Esophagus squamous epithelium (tissue), 5 donors: Measurements from ENCODE around the gene NCAPD2. TPM values are rescaled to one million over a fixed set of nuclear protein-coding genes. Genes with fewer than 3 reads are reported as not detected.

Source experiments
- DNase-seq: peaks from one replicate; lab custom pipeline; 2025; lab: John Stamatoyannopoulos, UW
- H3K27ac ChIP-seq, 4 donors: fragments of 200-600 bp; sonication (generic); one replicate each; pipeline ENCODE4 v1.5.1; 2016 to 2019; ENCODE audit warnings: mild to moderate bottlenecking in 1 of 4
- H3K27me3 ChIP-seq, 4 donors: fragments of 200-600 bp; sonication (generic); 1 replicate in 3 of 4; 2 replicates in 1 of 4; pipeline versions ENCODE4 v1.5.1 to v1.6.0; 2017 to 2021; ENCODE audit warnings: antibody characterized with exemption in 1 of 4
- H3K36me3 ChIP-seq, 3 donors: fragments of 200-600 bp; sonication (generic); one replicate each; pipeline ENCODE4 v1.5.1; 2016 to 2019
- H3K4me1 ChIP-seq, 3 donors: fragments of 200-600 bp; sonication (generic); one replicate each; pipeline ENCODE4 v1.5.1; 2017 to 2019
- H3K4me3 ChIP-seq, 4 donors: fragments of 200-600 bp; sonication (generic); 1 replicate in 3 of 4; 2 replicates in 1 of 4; pipeline ENCODE4 v1.5.1; 2016 to 2019; ENCODE audit warnings: mild to moderate bottlenecking in 2 of 4, moderate library complexity in 1 of 4
- H3K9me3 ChIP-seq, 3 donors: fragments of 200-600 bp; sonication (generic); one replicate each; pipeline ENCODE4 v1.5.1; 2016 to 2019
- CTCF ChIP-seq, 6 experiments: fragments of 450-650 bp in 4 of 6; fragments of 200-600 bp in 2 of 6; sonication (generic) in 2 of 6; IDR thresholded peaks; one replicate each; pipeline ENCODE4 v1.5.1; 2016 to 2019; ENCODE audit warnings: antibody characterized with exemption in 6 of 6, mild to moderate bottlenecking in 4 of 6, moderate library complexity in 4 of 6
- POLR2A ChIP-seq, 4 donors: fragments of 450-650 bp; IDR thresholded peaks; one replicate each; pipeline ENCODE4 v1.6.1; 2017; ENCODE audit warnings: antibody characterized with exemption in 4 of 4, mild to moderate bottlenecking in 4 of 4, moderate library complexity in 3 of 4
- WGBS, 2 donors: methylation state at CpG; one replicate each; pipeline ENCODE4 v1.1.5; 2018; 5-methylcytosine and 5-hydroxymethylcytosine counted together
- intact Hi-C: fragments of 100-400 bp; cut with DNase I; formaldehyde crosslinking; loops from one replicate; pipeline ENCODE4 v1.15.0; 2022
- total RNA-seq, 4 donors: library from RNA; depleted of rRNA; stranded (reverse); fragments of >200 nt; gene quantifications; one replicate each; pipeline ENCODE4 v1.1.0, GENCODE V29; 2016
- donor health status: DM: yes; HTN: yes; CAD: no.

NCAPD2 gene
- total RNA-seq, 4 donors from 2014 or later = 25.6 to 73.2 (median 55.9) TPM

GRCh38 chr12:6523708-6524107, 29.8 kb downstream of the NCAPD2 start:
- peak overlapping the region in 1 of 4 donors; percentile 19 for H3K27ac ChIP-seq
- DNase-seq = no peak
- H3K9me3 ChIP-seq = no peaks in the 10 kb centered on the region
- intact Hi-C loops = no loop called here
- H3K36me3 ChIP-seq = peaks cover 26 to 100% (median 66%) of the 10 kb centered on the region in 3 donors
- no peak for TF ChIP-seq POLR2A (IDR thresholded peaks at IDR 0.05)
- peaks cover 4 to 39% (median 18%) of the 10 kb centered on the region in 3 donors for H3K4me1 ChIP-seq
- 36 to 69% methylated on average over 3 of the region's 3 CpGs for WGBS, 2 donors
- H3K27me3 ChIP-seq = no peaks in the 10 kb centered on the region
- no peak overlapping the region for H3K4me3 ChIP-seq

DNA sequence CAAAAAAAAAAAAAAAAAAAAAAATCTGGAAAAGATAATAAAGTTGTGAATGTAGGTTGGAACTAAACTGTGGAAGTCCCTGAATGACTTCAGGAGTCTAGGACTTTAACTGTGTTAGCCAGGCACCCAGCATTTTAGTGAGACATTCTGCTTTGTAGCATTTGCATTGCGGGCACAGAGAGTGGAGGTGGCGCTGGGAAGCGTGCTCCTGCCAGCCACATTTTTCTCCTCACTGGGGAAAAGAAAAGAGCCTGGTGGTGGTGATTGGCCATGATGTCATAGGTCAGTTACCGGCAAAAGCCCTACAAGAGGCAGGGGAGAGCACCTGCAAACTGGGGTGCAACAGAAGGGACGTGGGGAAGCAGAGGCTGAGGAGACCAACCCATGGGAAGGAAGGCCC, 30.7 kb downstream of the NCAPD2 start:
- Histone ChIP-seq H3K36me3 (peaks cover 20 to 100% (median 75%) of the 10 kb centered on the region in 3 donors), H3K27me3 (no peaks in the 10 kb centered on the region), H3K27ac (no peak overlapping the region), H3K4me3 (no peak overlapping the region), H3K9me3 (no peaks in the 10 kb centered on the region), H3K4me1 (peaks cover 4 to 48% (median 23%) of the 10 kb centered on the region in 3 donors)
- intact Hi-C loops = no loop called here
- WGBS, 2 donors = 91 to 100% methylated on average over 4 to 5 of the region's 5 CpGs
- no peak for TF ChIP-seq CTCF (IDR thresholded peaks at IDR 0.05)
- TF ChIP-seq POLR2A (IDR thresholded peaks at IDR 0.05) = no peak
- DNase-seq = no peak

GRCh38 chr12:6526201-6526600, 32.3 kb downstream of the NCAPD2 start:
- Histone ChIP-seq H3K4me3 (no peak overlapping the region), H3K9me3 (no peaks in the 10 kb centered on the region), H3K36me3 (peaks cover 13 to 100% (median 86%) of the 10 kb centered on the region in 3 donors), H3K27ac (peak overlapping the region; percentile 51 to 78 (median 72)), H3K4me1 (peaks cover 4 to 50% (median 23%) of the 10 kb centered on the region in 3 donors), H3K27me3 (no peaks in the 10 kb centered on the region)
- TF ChIP-seq POLR2A (IDR thresholded peaks at IDR 0.05) (no peak), CTCF (IDR thresholded peaks at IDR 0.05) (no peak)
- WGBS, 2 donors = 20 to 67% methylated on average over 1 to 2 of the region's 7 CpGs
- intact Hi-C loops = no loop called here
- no peak for DNase-seq

- H3K36me3 ChIP-seq = peaks cover 8 to 97% (median 79%) of the 10 kb centered on the region in 3 donors
- WGBS, 2 donors = 39 to 61% methylated on average over 10 to 14 of the region's 19 CpGs
- no peak overlapping the region for H3K4me3 ChIP-seq
- H3K9me3 ChIP-seq = no peaks in the 10 kb centered on the region
- intact Hi-C loops = no loop called here
- DNase-seq = no peak
- TF ChIP-seq POLR2A (IDR thresholded peaks at IDR 0.05) = no peak
- TF ChIP-seq CTCF (IDR thresholded peaks at IDR 0.05) = peak in 1 of 6 experiments; percentile 25
- H3K4me1 ChIP-seq = peaks cover 4 to 52% (median 23%) of the 10 kb centered on the region in 3 donors
- no peaks in the 10 kb centered on the region for H3K27me3 ChIP-seq
- H3K27ac ChIP-seq = peak overlapping the region; percentile 51 to 78 (median 72)
These were observed 33.0 kb downstream of the NCAPD2 start for GRCh38 chr12:6526766-6527525.

- Histone ChIP-seq H3K36me3 (peaks cover 4 to 90% (median 72%) of the 10 kb centered on the region in 3 donors), H3K27ac (peak overlapping the region in 2 of 4 donors; percentile 27 to 78), H3K27me3 (no peaks in the 10 kb centered on the region), H3K4me3 (no peak overlapping the region), H3K9me3 (no peaks in the 10 kb centered on the region), H3K4me1 (peaks cover 12 to 60% (median 31%) of the 10 kb centered on the region in 3 donors)
- 53 to 92% methylated on average over 4 of the region's 4 CpGs for WGBS, 2 donors
- TF ChIP-seq CTCF (IDR thresholded peaks at IDR 0.05) = no peak
- no peak for DNase-seq
- intact Hi-C loops = no loop called here
These were observed 33.8 kb downstream of the NCAPD2 start for GRCh38 chr12:6527711-6528110.
